IPS-18a (cell line): Measurements from ENCODE around the gene FITM1.

Source experiments
- H3K27ac ChIP-seq: one replicate; pipeline ENCODE4 v1.5.1; 2013; ENCODE audit warnings: low read length
- H3K27me3 ChIP-seq: one replicate; pipeline ENCODE4 v1.6.1; 2013; ENCODE audit warnings: mild to moderate bottlenecking, low read length; ENCODE audit not compliant: control insufficient read depth, insufficient read depth
- H3K36me3 ChIP-seq: one replicate; pipeline ENCODE4 v1.6.1; 2013; ENCODE audit warnings: low read depth, low read length; ENCODE audit not compliant: control insufficient read depth
- H3K4me1 ChIP-seq: one replicate; pipeline ENCODE4 v1.6.1; 2013; ENCODE audit warnings: low read depth, low read length; ENCODE audit not compliant: control insufficient read depth
- H3K4me3 ChIP-seq: one replicate; pipeline ENCODE4 v1.5.1; 2013; ENCODE audit warnings: low read length
- H3K9ac ChIP-seq: one replicate; pipeline ENCODE4 v1.6.1; 2013; ENCODE audit warnings: mild to moderate bottlenecking, low read length, moderate library complexity
- H3K9me3 ChIP-seq: one replicate; pipeline ENCODE4 v1.6.1; 2013; ENCODE audit warnings: low read depth, low read length; ENCODE audit not compliant: control insufficient read depth

Gene FITM1

DNA sequence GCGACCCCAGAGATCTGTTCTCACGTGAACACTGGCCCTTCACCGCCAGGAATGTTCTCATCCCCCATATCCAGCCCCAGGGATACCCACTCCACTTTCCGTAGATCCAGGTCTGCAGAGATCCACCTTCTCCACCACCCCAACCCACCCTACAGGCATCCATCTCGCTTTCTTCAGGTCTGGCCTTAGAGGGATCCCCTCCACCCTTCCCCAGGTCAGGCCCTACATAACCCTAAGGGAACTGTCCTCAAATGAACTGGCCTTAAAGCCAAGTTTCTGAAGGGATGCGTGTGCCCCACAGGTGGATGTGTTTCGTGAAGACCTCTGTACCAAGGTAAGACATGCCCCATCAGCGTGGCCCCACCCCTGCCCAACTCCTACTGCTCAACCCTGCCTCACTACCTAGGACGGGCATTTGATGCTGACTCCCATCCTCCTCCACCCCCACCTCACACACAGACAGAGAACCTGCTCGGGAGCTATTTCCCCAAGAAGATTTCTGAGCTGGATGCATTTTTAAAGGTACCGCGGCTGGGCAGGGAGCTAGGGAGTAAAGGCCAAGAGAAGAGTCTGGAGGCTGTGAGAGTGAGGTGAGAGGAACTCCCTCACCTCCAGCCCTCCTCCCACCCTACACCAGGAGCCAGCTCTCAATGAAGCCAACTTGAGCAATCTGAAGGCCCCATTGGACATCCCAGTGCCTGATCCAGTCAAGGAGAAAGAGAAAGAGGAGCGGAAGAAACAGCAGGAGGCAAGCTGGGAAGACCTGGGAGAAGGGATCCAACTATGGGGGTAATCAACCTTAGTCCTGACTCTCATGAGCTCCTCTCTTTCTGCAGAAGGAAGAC is 6.4 kb downstream of the FITM1 start:
- Histone ChIP-seq H3K4me1 (peaks cover 11% of the 10 kb centered on the region), H3K9ac (no peak overlapping the region), H3K27me3 (no peaks in the 10 kb centered on the region), H3K9me3 (no peaks in the 10 kb centered on the region), H3K4me3 (peak overlapping the region; percentile 78), H3K27ac (no peak overlapping the region), H3K36me3 (peaks cover 21% of the 10 kb centered on the region)

GRCh38 chr14:24137529-24138395 is 7.3 kb downstream of the FITM1 start:
- peaks cover 11% of the 10 kb centered on the region for H3K4me1 ChIP-seq
- H3K4me3 ChIP-seq: no peak overlapping the region
- no peak overlapping the region for H3K27ac ChIP-seq

DNA sequence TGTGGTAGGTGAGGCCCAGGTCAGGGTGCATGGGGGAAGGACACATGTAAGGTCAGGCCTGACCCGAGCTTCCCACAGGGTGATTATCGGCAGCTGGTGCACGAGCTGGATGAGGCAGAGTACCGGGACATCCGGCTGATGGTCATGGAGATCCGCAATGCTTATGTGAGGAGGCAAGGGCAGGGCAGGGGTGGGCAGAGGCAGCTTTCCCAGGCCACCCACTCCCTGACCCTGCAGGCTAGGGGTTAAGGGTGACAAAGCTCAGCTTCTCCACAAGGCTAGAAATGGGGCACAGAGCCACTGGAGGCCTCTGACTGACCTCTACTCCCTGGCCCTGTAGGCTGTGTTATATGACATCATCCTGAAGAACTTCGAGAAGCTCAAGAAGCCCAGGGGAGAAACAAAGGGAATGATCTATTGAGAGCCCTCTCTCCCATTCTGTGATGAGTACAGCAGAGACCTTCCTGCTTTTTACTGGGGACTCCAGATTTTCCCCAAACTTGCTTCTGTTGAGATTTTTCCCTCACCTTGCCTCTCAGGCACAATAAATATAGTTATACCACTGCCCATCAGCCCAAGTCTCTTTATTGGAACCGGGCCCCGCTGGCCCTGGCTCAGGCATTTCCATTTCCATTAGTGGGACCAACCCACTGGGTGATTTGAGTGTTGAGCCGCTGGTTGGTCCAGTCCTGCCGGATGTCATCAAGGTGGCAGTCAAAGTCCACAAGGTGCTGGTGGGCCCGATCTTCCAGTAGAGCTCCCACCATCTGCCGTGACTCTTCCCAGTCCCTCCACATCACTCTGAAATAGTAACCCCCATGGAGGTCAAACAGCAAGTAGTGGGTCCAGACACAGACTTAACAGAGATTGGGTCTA is 8.2 kb downstream of the FITM1 start:
- Histone ChIP-seq H3K4me3 (no peak overlapping the region), H3K9ac (no peak overlapping the region)

More at GRCh38 chr14:24137529-24138395, 7.3 kb downstream of the FITM1 start:
- Histone ChIP-seq H3K9ac (no peak overlapping the region), H3K9me3 (no peaks in the 10 kb centered on the region), H3K27me3 (no peaks in the 10 kb centered on the region), H3K36me3 (peaks cover 21% of the 10 kb centered on the region)

GRCh38 chr14:24139272-24139934 is 8.9 kb downstream of the FITM1 start:
- Histone ChIP-seq H3K9ac (no peak overlapping the region), H3K4me3 (peak overlapping the region; percentile 97), H3K27me3 (no peaks in the 10 kb centered on the region), H3K27ac (no peak overlapping the region), H3K4me1 (peaks cover 11% of the 10 kb centered on the region), H3K9me3 (no peaks in the 10 kb centered on the region), H3K36me3 (peaks cover 31% of the 10 kb centered on the region)

More for the DNA sequence above, 8.2 kb downstream of the FITM1 start:
- H3K27ac ChIP-seq: no peak overlapping the region
- H3K36me3 ChIP-seq: peaks cover 23% of the 10 kb centered on the region
- no peaks in the 10 kb centered on the region for H3K9me3 ChIP-seq
- peaks cover 11% of the 10 kb centered on the region for H3K4me1 ChIP-seq
- H3K27me3 ChIP-seq: no peaks in the 10 kb centered on the region

DNA sequence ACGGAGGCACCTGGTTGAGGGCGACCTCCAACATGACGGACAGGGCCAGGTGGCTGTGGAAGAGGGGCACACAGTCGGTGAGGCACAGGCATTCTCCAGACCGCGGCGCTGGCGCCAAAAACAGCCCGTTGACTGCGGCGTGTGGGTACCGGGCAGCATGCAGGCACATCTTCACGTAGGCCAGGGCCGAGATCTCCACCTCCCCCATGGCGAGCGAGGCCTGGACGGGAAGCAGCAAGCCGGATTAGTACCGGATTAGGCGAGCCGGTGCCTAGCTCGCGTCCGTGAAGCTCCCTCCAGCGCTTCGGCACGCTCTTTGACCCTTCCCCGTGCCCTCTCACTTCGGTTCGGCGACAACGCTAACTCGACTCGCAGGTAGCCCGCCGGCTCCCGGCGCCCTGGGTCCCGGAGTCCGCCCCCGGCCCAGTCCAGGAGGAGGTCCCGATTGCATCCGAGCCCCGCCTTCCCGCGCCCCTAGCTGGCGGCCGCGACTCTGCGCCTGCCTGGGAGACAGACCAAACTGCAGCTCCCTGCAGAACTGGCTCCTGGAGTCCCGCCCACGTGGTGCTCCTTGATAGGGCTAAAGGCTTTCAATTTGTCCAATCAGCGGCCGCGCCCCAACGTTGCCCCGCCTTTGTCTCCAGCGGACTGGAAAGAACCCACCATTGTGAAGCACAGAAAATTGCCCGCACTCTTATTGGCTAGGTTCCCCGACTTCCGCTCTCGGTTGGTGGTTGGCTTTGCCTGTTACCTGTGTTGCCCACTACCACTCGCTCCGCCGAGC is 10.8 kb downstream of the FITM1 start, which contains the start of gene EMC9:
TSS of gene EMC9 (minus strand) at position 495 of the 784 bp plus-strand sequence. CDS start at position 208, 287 bp downstream.
- no peaks in the 10 kb centered on the region for H3K9me3 ChIP-seq
- H3K4me1 ChIP-seq: peaks cover 15% of the 10 kb centered on the region
- no peaks in the 10 kb centered on the region for H3K27me3 ChIP-seq
- peak within 1 kb of the TSS; percentile 86 for H3K9ac ChIP-seq
- H3K27ac ChIP-seq: peak within 1 kb of the TSS; percentile 67
- peak within 1 kb of the TSS; percentile 97 for H3K4me3 ChIP-seq
- peaks cover 36% of the 10 kb centered on the region for H3K36me3 ChIP-seq

GRCh38 chr14:24143511-24143910 is 13.1 kb downstream of the FITM1 start:
- Histone ChIP-seq H3K4me1 (peaks cover 12% of the 10 kb centered on the region), H3K27ac (no peak overlapping the region), H3K36me3 (peaks cover 27% of the 10 kb centered on the region), H3K9ac (no peak overlapping the region), H3K9me3 (no peaks in the 10 kb centered on the region), H3K4me3 (no peak overlapping the region), H3K27me3 (no peaks in the 10 kb centered on the region)

- H3K9ac ChIP-seq: no peak overlapping the region
These were observed 14.0 kb downstream of the FITM1 start for GRCh38 chr14:24144451-24144850.

GRCh38 chr14:24145219-24145618 is 14.8 kb downstream of the FITM1 start:
- peaks cover 8% of the 10 kb centered on the region for H3K4me1 ChIP-seq
- no peak overlapping the region for H3K9ac ChIP-seq
- H3K27me3 ChIP-seq: no peaks in the 10 kb centered on the region
- H3K36me3 ChIP-seq: peaks cover 28% of the 10 kb centered on the region
- H3K9me3 ChIP-seq: no peaks in the 10 kb centered on the region
- no peak overlapping the region for H3K27ac ChIP-seq
- H3K4me3 ChIP-seq: peak overlapping the region; percentile 97

More at GRCh38 chr14:24144451-24144850, 14.0 kb downstream of the FITM1 start:
- H3K4me3 ChIP-seq: no peak overlapping the region
- peaks cover 22% of the 10 kb centered on the region for H3K36me3 ChIP-seq
- H3K4me1 ChIP-seq: peaks cover 12% of the 10 kb centered on the region
- no peaks in the 10 kb centered on the region for H3K9me3 ChIP-seq
- no peaks in the 10 kb centered on the region for H3K27me3 ChIP-seq
- H3K27ac ChIP-seq: no peak overlapping the region

DNA sequence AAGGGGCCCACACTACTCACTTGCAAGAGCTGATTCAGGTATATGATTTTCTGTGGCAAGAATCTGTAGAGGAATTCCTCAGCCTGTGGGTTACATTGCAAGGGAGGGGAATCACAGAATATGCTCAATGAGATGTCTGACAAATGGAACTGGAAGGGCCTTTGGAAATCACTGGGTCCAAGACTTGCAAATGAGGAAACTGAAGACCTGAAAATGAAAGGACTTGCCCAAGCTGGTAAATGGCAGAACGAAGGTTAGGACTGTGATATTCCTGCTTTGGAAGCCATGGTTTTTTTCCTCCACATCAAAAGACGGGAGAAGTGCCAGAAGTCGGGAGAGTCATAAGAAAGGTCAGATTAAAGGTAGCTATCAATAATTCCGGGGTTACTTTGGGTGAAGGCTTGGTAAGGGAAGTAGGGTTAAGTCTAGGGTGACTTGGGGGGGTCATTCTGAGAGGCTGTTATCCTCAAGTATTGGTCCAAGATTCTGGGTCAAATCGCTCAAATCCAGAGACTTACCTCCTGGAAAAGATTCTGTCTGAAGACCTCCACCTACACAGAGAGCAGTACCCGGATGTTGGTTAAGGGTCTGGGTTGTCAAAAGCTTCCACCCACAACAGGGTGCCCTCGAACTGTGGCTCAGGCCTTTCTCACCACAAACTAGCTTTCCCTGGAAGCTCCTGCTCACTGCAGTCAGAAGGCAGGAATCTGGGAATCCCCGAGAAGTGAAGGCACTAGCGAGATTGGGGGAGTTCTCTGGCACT is 15.4 kb downstream of the FITM1 start:
- Histone ChIP-seq H3K9me3 (no peaks in the 10 kb centered on the region), H3K9ac (peak overlapping the region; percentile 67), H3K36me3 (peaks cover 34% of the 10 kb centered on the region), H3K4me1 (peaks cover 8% of the 10 kb centered on the region), H3K4me3 (peak overlapping the region; percentile 97), H3K27me3 (no peaks in the 10 kb centered on the region), H3K27ac (peak overlapping the region; percentile 37)
